NCI-H1930 (cell line): ENCODE measurements around the gene CREB3L2.
"Not testable (repeated sequence)": the region's sequence is repeated elsewhere in the genome, so short reads cannot be mapped to it uniquely, and the experiment has no call there.

Experiments used
- DNase-seq, 2 experiments: peaks; one replicate each; lab custom pipeline; 2025; lab: John Stamatoyannopoulos, UW

The CREB3L2 gene

DNA sequence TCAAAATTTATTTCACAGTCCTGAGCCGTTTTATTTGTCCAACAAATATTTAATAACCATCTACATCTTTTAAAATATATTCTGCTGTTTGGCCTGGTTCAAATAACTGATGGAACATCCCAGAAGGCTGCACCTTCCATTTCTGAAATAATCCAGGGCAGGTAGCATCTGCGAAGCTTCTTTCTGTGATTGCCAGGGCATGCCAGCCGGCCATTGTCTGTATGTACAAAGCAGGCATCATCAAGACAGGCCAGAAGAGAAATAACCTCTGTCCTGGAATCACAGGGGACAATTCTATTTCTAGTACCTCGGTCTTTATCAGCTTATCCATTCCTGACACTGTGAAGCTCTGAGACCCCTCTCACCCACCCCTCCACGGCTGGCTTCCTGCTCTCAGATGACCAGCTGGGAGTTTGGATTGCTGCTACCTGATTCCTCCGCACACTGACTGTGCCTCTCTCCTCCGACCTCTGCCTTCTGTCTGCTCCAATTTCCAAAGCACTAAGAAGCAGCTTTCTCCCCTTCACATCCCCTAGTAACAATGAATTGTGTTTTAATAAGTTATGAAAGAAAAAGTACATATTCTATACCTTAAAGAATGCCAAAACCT, 163.1 kb downstream of the CREB3L2 start:
- no peak for DNase-seq

DNA sequence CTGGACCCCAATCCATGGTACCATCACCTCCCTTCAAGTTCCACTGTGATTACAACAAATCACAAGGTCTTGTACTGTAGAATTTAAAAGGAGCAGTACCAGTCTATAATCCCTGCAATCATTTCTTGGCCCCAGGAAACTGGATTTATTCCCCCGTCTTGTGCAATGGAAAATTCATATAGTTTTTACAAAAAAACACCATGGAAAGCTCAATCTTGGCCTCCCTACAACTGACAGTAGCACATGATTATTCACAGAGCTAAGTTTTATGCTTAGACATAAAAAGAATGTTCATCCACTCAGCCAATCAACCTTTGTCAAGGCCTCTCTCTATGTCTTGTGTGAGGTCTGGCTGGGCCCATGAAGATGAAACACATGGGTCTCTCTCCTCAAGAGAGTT, 165.3 kb downstream of the CREB3L2 start:
- no peak for DNase-seq

DNA sequence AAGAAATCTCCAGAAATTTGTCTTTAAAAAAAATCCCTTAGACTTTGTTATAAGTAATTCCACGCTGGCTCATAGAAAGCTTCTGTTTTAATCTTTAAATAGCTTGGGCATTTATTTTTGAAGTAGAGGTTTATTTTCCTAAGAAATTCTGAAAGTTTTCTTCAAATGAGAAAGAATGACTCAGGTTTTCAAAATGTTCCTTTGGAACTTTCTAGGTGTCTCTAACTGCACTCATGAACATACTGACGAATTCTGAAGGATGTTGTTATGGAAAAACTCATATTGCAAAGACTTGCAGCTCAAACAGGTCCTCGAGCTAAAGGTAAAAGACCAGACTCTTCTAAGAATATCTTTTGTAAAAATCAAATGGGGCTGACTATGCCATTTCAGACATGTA, 165.8 kb downstream of the CREB3L2 start:
- no peak for DNase-seq

DNA sequence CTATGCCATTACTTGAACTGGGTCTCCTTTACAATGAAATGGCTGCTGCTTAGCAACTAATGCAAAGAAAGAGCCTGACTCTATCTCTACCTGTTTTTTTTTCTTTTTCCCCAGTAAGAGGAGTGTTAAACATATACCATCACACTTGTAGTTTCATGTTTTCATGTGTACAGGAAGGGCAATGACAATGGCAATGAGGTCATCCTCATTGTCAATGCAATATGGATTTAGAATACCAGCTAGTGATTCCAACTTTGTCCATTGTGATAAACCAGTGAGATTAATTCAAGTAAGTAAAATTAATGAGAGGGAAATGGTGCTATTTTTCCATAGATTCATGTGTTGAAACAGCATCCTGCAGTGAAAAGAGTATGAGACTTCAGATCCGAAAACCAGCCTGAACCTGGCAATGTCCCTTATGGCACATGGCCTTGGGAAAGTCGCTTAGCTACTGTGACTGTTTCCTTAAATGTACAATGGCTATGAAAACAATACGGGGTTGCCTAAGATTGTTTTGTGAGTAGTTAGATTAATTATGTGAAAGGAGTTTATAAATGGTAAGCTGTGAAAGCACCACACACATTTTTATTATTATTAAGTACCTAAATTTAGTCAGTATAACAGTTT, 166.3 kb downstream of the CREB3L2 start:
- no peak for DNase-seq

DNA sequence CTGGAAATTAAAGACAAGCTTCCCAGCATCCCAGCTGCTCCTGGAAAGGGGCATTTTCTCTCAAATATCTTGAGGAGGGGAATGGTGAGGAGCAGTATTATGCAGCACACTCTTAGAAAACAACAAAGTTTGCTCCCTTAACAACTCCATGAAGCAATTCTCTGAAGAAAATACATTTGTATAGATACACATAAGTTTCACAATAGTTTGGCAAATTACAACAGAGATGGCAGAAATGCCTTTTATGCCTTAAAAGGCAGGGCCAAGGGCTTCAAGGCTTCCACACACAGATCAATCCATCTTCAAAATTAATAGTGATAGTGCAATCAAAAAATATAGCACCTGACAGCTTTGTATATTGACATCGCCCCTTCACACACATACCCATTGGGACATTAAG, 167.3 kb downstream of the CREB3L2 start:
- DNase-seq, result no peak

DNA sequence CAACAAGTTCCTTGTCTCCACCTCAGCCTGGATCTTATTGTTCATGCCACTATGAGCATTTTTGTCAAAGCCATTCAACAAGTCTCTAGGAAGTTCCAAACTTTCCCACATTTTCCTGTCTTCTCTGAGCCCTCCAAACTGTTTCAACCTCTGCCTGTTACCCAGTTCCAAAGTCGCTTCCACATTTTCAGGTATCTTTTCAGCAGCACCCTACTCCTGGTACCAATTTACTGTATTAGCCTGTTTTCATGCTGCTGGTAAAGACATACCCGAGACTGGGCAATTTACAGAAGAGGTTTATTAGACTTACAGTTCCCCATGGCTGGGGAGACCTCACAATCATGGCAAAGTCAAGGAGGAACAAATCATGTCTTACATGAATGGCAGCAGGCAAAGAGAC, 168.9 kb downstream of the CREB3L2 start:
- not testable (repeated sequence) for DNase-seq

DNA sequence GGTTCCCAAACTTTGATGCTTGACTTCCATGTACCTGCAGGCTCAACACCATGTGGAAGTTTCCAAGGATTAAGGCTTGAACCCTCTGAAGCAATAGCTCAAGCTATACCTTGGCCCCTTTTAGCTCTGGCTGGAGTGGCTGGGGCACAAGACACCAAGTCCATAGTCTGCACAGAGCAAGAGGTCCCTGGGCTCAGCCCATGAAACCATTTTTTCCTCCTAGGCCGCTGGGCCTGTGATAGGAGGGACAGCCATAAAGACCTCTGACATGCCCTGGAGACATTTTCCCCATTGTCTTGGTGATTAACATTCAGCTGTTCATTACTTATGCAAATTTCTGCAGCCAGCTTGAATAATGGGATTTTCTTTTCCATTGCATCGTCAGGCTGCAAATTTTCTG, 169.5 kb downstream of the CREB3L2 start:
- DNase-seq, result no peak

DNA sequence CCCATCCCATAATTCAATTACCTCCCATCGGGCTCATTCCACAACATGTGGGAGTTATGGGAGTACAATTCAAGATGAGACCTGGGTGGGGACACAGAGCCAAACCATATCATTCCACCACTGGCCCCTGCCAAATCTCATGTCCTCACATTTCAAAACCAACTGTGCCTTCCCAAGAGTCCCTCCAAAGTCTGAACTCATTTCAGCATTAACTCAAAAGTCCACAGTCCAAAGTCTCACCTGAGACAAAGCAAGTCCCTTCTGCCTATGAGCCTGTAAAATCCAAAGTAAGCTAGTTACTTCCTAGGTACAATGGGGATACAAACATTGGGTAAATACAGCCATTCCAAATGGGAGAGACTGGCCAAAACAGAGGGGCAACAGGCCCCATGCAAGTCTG, 170.3 kb downstream of the CREB3L2 start:
- DNase-seq, result not testable (repeated sequence)

DNA sequence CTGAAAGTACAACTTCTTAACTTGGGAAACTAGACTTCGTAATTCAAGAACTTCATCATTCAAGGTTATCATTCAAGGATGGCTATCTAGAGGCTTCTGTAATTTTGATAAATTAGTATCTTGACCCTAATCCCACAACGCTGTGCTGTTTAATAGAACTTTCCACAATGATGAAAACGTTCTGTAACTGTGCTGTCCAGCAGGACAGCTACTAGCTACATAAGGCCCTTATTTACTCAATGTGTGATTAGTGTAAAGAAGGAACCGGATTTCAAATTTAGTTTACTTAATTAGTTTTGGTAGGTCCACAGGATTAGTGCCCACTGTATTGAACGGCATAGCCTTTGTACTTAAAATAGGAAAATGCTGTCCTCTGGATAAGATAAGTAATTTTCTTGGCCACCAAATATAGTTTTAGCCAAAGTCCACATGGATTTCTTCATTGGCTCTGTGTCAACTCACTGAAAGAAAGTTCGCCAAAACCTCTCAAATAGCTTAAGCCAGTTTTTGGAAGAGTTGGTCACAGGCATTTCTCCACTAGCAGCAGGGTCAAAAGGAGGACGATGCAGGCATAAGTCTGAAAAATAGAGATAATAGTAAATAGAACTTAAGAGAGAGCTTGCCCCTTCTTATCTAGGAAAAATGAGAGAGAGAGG, 172.4 kb downstream of the CREB3L2 start:
- no peak for DNase-seq

DNA sequence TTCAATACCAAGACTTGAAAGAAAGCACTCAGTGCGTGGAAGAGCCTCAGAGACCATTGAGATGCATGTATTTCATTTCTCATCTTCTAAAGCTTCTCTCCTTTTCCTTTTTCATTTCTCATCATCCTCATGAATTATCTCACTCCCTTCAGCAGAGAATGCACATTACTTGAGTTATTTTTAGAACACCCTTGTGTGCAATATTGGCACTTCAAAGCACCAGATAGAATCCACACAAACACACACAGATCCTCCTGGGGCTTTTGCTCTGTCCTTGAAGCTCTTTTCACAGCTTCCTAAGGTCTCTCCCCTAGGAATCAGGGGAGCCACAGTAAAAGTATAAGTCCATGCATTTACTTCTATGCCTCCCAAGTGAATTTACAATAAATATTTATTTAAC, 173.4 kb downstream of the CREB3L2 start:
- DNase-seq, result no peak

DNA sequence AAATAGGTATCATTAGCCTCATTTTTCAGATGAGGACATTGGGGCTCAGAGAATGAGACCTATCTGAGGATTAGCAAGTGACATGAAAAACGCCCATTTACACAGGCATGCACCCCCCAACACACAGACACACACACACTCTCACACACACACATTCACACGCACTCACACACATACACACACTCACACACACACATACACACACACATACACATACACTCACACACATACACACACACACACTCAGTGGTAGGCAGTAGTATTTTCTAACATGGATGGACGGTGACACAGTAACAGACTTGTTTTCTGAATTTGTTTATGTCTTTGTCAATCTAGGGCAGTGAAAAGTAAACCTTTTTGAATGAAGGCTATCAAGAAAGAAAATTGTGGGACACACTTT, 176.4 kb downstream of the CREB3L2 start:
- DNase-seq, result no peak
